Measurements from ENCODE around the gene PLXNA2.

DNA sequence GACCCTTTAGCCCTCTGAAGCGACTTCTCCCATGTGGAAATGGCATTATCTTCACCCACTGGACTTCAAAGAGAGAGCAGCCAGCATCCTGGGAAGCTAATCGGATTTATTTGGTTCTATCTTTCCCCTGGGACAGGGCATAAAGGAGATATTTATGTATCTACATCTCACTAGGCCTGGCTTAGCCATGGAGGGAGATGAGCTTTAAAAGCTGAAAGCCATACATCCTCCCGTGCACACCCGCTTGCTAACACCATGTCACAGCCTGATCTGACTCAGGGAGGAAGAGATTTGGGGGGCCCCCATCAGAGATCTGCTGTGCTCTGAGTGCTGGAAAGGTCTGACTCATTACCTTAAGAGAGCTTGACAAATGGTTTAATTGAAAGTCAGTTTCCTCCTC lies 155.9 kb downstream of the PLXNA2 start:
- no peak for TF ChIP-seq PPARA (CRISPR knock-in tag; IDR thresholded peaks at IDR 0.05; ENCODE audit: borderline replicate concordance)
- TF ChIP-seq RARB (CRISPR knock-in tag; IDR thresholded peaks at IDR 0.05): no peak
- TF ChIP-seq TSHZ2 (CRISPR knock-in tag; IDR thresholded peaks at IDR 0.05): no peak
- TF ChIP-seq, protein P1, sequence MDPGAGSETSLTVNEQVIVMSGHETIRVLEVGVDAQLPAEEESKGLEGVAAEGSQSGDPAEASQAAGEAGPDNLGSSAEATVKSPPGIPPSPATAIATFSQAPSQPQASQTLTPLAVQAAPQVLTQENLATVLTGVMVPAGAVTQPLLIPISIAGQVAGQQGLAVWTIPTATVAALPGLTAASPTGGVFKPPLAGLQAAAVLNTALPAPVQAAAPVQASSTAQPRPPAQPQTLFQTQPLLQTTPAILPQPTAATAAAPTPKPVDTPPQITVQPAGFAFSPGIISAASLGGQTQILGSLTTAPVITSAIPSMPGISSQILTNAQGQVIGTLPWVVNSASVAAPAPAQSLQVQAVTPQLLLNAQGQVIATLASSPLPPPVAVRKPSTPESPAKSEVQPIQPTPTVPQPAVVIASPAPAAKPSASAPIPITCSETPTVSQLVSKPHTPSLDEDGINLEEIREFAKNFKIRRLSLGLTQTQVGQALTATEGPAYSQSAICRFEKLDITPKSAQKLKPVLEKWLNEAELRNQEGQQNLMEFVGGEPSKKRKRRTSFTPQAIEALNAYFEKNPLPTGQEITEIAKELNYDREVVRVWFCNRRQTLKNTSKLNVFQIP (CRISPR knock-in tag; IDR thresholded peaks at IDR 0.05; ENCODE audit: borderline replicate concordance, low read depth): no peak
- TF ChIP-seq TOX (CRISPR knock-in tag; IDR thresholded peaks at IDR 0.05; ENCODE audit: borderline replicate concordance): no peak
- TF ChIP-seq CSRNP3 (CRISPR knock-in tag; IDR thresholded peaks at IDR 0.05): no peak
- no peak for TF ChIP-seq ZFP30 (CRISPR knock-in tag; IDR thresholded peaks at IDR 0.05)
- TF ChIP-seq ZFP3 (CRISPR knock-in tag; IDR thresholded peaks at IDR 0.05): no peak
- TF ChIP-seq GLIS3 (CRISPR knock-in tag; IDR thresholded peaks at IDR 0.05): no peak
